ENCODE results near the gene PRPF6.
"Not testable (repeated sequence)": the region's sequence is repeated elsewhere in the genome, so short reads cannot be mapped to it uniquely, and the experiment has no call there.

PRPF6 gene

GRCh38 chr20:63955281-63955826, 25.6 kb upstream of the PRPF6 start:
- peak overlapping the region; percentile 87 for H3K4me3 Mint-ChIP-seq
- ATAC-seq = peak; percentile 45

GRCh38 chr20:63955827-63956663, 24.9 kb upstream of the PRPF6 start, which contains the start of gene UCKL1:
TSS of gene UCKL1 (minus strand) at chr20:63956416. CDS start at chr20:63956372, 44 bp downstream.
- Mint-ChIP-seq H3K36me3 (peaks cover 6% of the 10 kb centered on the region), H3K4me1 (peaks cover 66% of the 10 kb centered on the region), H3K4me3 (peak within 1 kb of the TSS; percentile 87), H3K27ac (peak within 1 kb of the TSS; percentile 87), H3K9me3 (no peaks in the 10 kb centered on the region), H3K27me3 (no peaks in the 10 kb centered on the region)
- ATAC-seq = peak; percentile 86

More at GRCh38 chr20:63955281-63955826, 25.6 kb upstream of the PRPF6 start:
- H3K4me1 Mint-ChIP-seq = peaks cover 73% of the 10 kb centered on the region
- H3K9me3 Mint-ChIP-seq = no peaks in the 10 kb centered on the region
- H3K36me3 Mint-ChIP-seq = peaks cover 6% of the 10 kb centered on the region
- no peaks in the 10 kb centered on the region for H3K27me3 Mint-ChIP-seq
- peak overlapping the region; percentile 87 for H3K27ac Mint-ChIP-seq

GRCh38 chr20:63956664-63957003, 24.3 kb upstream of the PRPF6 start:
- Mint-ChIP-seq H3K4me3 (peak overlapping the region; percentile 87), H3K36me3 (peaks cover 11% of the 10 kb centered on the region), H3K4me1 (peaks cover 60% of the 10 kb centered on the region), H3K27ac (peak overlapping the region; percentile 87), H3K27me3 (no peaks in the 10 kb centered on the region), H3K9me3 (no peaks in the 10 kb centered on the region)
- no peak for ATAC-seq

- peak overlapping the region; percentile 87 for H3K4me3 Mint-ChIP-seq
- H3K27me3 Mint-ChIP-seq = no peaks in the 10 kb centered on the region
- H3K9me3 Mint-ChIP-seq = no peaks in the 10 kb centered on the region
- peaks cover 55% of the 10 kb centered on the region for H3K4me1 Mint-ChIP-seq
- peaks cover 16% of the 10 kb centered on the region for H3K36me3 Mint-ChIP-seq
- peak; percentile 40 for ATAC-seq
- H3K27ac Mint-ChIP-seq = peak overlapping the region; percentile 87
These were observed 23.8 kb upstream of the PRPF6 start for GRCh38 chr20:63957004-63957689.

GRCh38 chr20:63957690-63958441, 23.1 kb upstream of the PRPF6 start:
- H3K9me3 Mint-ChIP-seq = no peaks in the 10 kb centered on the region
- no peaks in the 10 kb centered on the region for H3K27me3 Mint-ChIP-seq
- H3K4me1 Mint-ChIP-seq = peaks cover 47% of the 10 kb centered on the region
- ATAC-seq = no peak
- H3K27ac Mint-ChIP-seq = peak overlapping the region; percentile 87
- H3K36me3 Mint-ChIP-seq = peaks cover 23% of the 10 kb centered on the region
- peak overlapping the region; percentile 87 for H3K4me3 Mint-ChIP-seq

GRCh38 chr20:63958471-63958870, 22.5 kb upstream of the PRPF6 start:
- Mint-ChIP-seq H3K27me3 (no peaks in the 10 kb centered on the region), H3K36me3 (peaks cover 28% of the 10 kb centered on the region), H3K4me3 (no peak overlapping the region), H3K9me3 (no peaks in the 10 kb centered on the region), H3K4me1 (peaks cover 41% of the 10 kb centered on the region), H3K27ac (no peak overlapping the region)
- no peak for ATAC-seq

GRCh38 chr20:63958964-63959698, 21.8 kb upstream of the PRPF6 start:
- ATAC-seq = no peak
- peaks cover 35% of the 10 kb centered on the region for H3K4me1 Mint-ChIP-seq
- H3K36me3 Mint-ChIP-seq = peaks cover 35% of the 10 kb centered on the region
- no peaks in the 10 kb centered on the region for H3K27me3 Mint-ChIP-seq
- no peaks in the 10 kb centered on the region for H3K9me3 Mint-ChIP-seq
- no peak overlapping the region for H3K4me3 Mint-ChIP-seq
- H3K27ac Mint-ChIP-seq = no peak overlapping the region

- Mint-ChIP-seq H3K4me3 (no peak overlapping the region), H3K9me3 (no peaks in the 10 kb centered on the region), H3K4me1 (peaks cover 29% of the 10 kb centered on the region), H3K27me3 (no peaks in the 10 kb centered on the region), H3K27ac (no peak overlapping the region), H3K36me3 (peaks cover 40% of the 10 kb centered on the region)
- no peak for ATAC-seq
These were observed 21.2 kb upstream of the PRPF6 start for GRCh38 chr20:63959699-63960075.

GRCh38 chr20:63960654-63961621, 20.0 kb upstream of the PRPF6 start:
- H3K9me3 Mint-ChIP-seq, ATAC-seq, H3K27me3 Mint-ChIP-seq, H3K27ac Mint-ChIP-seq, H3K4me3 Mint-ChIP-seq: not testable (repeated sequence)
- Mint-ChIP-seq H3K36me3 (peaks cover 43% of the 10 kb centered on the region), H3K4me1 (peaks cover 22% of the 10 kb centered on the region)

GRCh38 chr20:63961664-63962425, 19.1 kb upstream of the PRPF6 start:
- H3K36me3 Mint-ChIP-seq = peaks cover 46% of the 10 kb centered on the region
- H3K4me3 Mint-ChIP-seq = no peak overlapping the region
- no peak overlapping the region for H3K27ac Mint-ChIP-seq
- no peaks in the 10 kb centered on the region for H3K27me3 Mint-ChIP-seq
- peaks cover 22% of the 10 kb centered on the region for H3K4me1 Mint-ChIP-seq
- peaks cover 5% of the 10 kb centered on the region for H3K9me3 Mint-ChIP-seq
- no peak for ATAC-seq

- peaks cover 14% of the 10 kb centered on the region for H3K4me1 Mint-ChIP-seq
- H3K9me3 Mint-ChIP-seq = peaks cover 5% of the 10 kb centered on the region
- H3K4me3 Mint-ChIP-seq = no peak overlapping the region
- no peaks in the 10 kb centered on the region for H3K27me3 Mint-ChIP-seq
- no peak overlapping the region for H3K27ac Mint-ChIP-seq
- H3K36me3 Mint-ChIP-seq = peaks cover 46% of the 10 kb centered on the region
- no peak for ATAC-seq
These were observed 18.2 kb upstream of the PRPF6 start for GRCh38 chr20:63962426-63963347.

- peaks cover 5% of the 10 kb centered on the region for H3K9me3 Mint-ChIP-seq
- no peak overlapping the region for H3K4me3 Mint-ChIP-seq
- no peak for ATAC-seq
- peaks cover 8% of the 10 kb centered on the region for H3K4me1 Mint-ChIP-seq
- no peak overlapping the region for H3K27ac Mint-ChIP-seq
- no peaks in the 10 kb centered on the region for H3K27me3 Mint-ChIP-seq
- peaks cover 46% of the 10 kb centered on the region for H3K36me3 Mint-ChIP-seq
These were observed 17.6 kb upstream of the PRPF6 start for GRCh38 chr20:63963348-63963741.

Measured in stimulated activated memory B cell treated with anti-CD40 and anti-IgM and Interleukin-4, amounts not matched to agents 10 μg/mL and 1 μg/mL and 100 μg/mL, for 72 hours (primary cell).